RWPE2 (cell line): ENCODE measurements around the gene HSFX3.
A peak's percentile ranks its signal among the peaks of the same experiment; 100 is the strongest.

Experiments
- ATAC-seq: fragments of 200-7000 bp; cut with Tn5 transposase; 3 replicates; pipeline ENCODE4 v1.9.1; 2021; ENCODE audit warnings: low read depth
- DNase-seq: peaks from one replicate; pipeline ENCODE4 v3.0.0-alpha.2; 2020; ENCODE audit warnings: low spot score
- H3K27ac ChIP-seq: fragments of 450-650 bp; 2 replicates; pipeline ENCODE4 v1.5.1; 2017; ENCODE audit warnings: mild to moderate bottlenecking; ENCODE audit not compliant: poor library complexity, severe bottlenecking
- H3K27me3 ChIP-seq: fragments of 250-450 bp; sonication (Bioruptor Pico); 2 replicates; pipeline ENCODE4 v1.5.1; 2021; ENCODE audit warnings: mild to moderate bottlenecking, moderate library complexity; ENCODE audit not compliant: insufficient read depth, poor library complexity, severe bottlenecking
- H3K36me3 ChIP-seq: fragments of 250-450 bp; sonication (Bioruptor Pico); 2 replicates; pipeline ENCODE4 v1.5.1; 2020; ENCODE audit warnings: low read depth, mild to moderate bottlenecking, moderate library complexity
- H3K4me1 ChIP-seq: fragments of 250-450 bp; sonication (Bioruptor Pico); 2 replicates; pipeline ENCODE4 v1.5.1; 2021; ENCODE audit warnings: mild to moderate bottlenecking, moderate library complexity; ENCODE audit not compliant: insufficient read depth, poor library complexity, severe bottlenecking
- H3K4me3 ChIP-seq: fragments of 250-450 bp; sonication (Bioruptor Pico); 2 replicates; pipeline ENCODE4 v1.5.1; 2021; ENCODE audit warnings: mild to moderate bottlenecking, moderate library complexity; ENCODE audit not compliant: severe bottlenecking
- H3K9me3 ChIP-seq: fragments of 250-450 bp; sonication (Bioruptor Pico); 2 replicates; pipeline ENCODE4 v1.5.1; 2021; ENCODE audit warnings: mild to moderate bottlenecking, moderate library complexity; ENCODE audit not compliant: severe bottlenecking
- TF ChIP-seq, protein P1 (sequence below): fragments of 450-650 bp; IDR thresholded peaks from one replicate; pipeline ENCODE4 v1.5.1; 2017; ENCODE audit warnings: mild to moderate bottlenecking, moderate library complexity; ENCODE audit not compliant: poor library complexity, severe bottlenecking

The HSFX3 gene

DNA sequence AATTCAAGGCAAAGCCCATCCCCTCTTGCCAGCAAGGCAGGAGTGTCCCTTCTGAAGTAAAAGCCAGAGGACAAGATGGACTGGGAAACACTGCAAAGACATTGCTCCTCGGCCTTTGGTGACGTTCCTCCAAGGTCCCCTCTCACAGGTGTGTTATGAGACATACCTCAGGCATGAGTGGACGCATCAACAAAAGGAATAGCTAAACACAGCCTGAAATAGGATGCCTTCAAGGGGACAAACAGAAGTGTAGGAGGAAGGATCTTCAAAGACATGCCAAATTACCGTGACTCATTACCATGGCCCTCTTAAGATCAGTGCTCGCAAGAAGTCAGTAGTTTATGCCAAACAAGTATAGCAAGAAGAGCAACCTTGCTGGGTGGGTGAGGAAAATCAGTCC is 38.6 kb downstream of the HSFX3 start:
- Histone ChIP-seq H3K9me3 (no peaks in the 10 kb centered on the region), H3K4me3 (no peak overlapping the region), H3K27ac (no peak overlapping the region), H3K36me3 (no peaks in the 10 kb centered on the region), H3K27me3 (no peaks in the 10 kb centered on the region), H3K4me1 (peaks cover 16% of the 10 kb centered on the region)
- peak; percentile 69 for ATAC-seq
- TF ChIP-seq, protein P1, sequence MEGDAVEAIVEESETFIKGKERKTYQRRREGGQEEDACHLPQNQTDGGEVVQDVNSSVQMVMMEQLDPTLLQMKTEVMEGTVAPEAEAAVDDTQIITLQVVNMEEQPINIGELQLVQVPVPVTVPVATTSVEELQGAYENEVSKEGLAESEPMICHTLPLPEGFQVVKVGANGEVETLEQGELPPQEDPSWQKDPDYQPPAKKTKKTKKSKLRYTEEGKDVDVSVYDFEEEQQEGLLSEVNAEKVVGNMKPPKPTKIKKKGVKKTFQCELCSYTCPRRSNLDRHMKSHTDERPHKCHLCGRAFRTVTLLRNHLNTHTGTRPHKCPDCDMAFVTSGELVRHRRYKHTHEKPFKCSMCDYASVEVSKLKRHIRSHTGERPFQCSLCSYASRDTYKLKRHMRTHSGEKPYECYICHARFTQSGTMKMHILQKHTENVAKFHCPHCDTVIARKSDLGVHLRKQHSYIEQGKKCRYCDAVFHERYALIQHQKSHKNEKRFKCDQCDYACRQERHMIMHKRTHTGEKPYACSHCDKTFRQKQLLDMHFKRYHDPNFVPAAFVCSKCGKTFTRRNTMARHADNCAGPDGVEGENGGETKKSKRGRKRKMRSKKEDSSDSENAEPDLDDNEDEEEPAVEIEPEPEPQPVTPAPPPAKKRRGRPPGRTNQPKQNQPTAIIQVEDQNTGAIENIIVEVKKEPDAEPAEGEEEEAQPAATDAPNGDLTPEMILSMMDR = no peak
- DNase-seq = no peak

DNA sequence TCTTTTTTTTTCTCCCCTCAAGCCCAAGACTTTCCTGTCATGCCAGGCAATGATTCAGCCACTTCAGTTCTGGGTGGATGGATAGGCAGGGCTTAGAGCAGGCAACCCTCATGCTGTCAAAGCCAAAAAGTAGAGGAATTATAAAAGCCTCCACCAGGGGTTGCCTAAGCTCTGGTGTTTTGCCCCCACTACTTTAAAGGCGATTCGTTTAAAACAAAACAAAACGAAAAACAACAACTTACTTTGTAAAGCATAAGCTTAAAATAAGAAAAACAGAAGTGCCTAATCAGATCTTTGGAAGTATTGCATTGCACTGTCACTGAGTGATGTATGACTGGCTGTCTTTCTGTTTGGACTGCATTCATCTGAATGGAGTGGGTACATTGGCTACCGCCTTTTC is 39.3 kb downstream of the HSFX3 start:
- DNase-seq (no peak), ATAC-seq (no peak)
- H3K4me1 ChIP-seq = peaks cover 23% of the 10 kb centered on the region
- no peak overlapping the region for H3K4me3 ChIP-seq
- H3K27ac ChIP-seq = no peak overlapping the region
- no peaks in the 10 kb centered on the region for H3K9me3 ChIP-seq
- H3K27me3 ChIP-seq = no peaks in the 10 kb centered on the region
- TF ChIP-seq, protein P1 = no peak
- no peaks in the 10 kb centered on the region for H3K36me3 ChIP-seq

DNA sequence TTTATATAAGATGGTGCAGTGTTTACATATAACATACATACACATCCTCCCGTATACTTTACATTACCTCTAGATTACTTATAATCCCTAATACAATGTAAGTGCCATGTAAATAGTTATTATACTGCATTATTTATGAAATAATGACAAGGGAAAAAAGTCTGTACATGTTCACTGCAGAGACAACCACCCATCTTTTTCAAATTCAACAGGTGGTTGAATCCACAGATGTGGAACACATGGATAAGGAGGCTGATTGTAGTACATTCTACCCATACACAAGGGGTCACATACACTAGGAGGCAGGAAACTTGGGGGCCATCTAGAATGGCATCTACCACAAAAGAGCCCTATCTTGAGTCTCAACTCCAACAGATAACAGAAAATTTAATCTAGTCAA is 41.3 kb downstream of the HSFX3 start:
- peaks cover 28% of the 10 kb centered on the region for H3K4me1 ChIP-seq
- no peak overlapping the region for H3K27ac ChIP-seq
- no peak overlapping the region for H3K4me3 ChIP-seq
- DNase-seq (no peak), ATAC-seq (no peak)
- no peaks in the 10 kb centered on the region for H3K9me3 ChIP-seq
- no peaks in the 10 kb centered on the region for H3K27me3 ChIP-seq
- TF ChIP-seq, protein P1 = no peak
- H3K36me3 ChIP-seq = no peaks in the 10 kb centered on the region

DNA sequence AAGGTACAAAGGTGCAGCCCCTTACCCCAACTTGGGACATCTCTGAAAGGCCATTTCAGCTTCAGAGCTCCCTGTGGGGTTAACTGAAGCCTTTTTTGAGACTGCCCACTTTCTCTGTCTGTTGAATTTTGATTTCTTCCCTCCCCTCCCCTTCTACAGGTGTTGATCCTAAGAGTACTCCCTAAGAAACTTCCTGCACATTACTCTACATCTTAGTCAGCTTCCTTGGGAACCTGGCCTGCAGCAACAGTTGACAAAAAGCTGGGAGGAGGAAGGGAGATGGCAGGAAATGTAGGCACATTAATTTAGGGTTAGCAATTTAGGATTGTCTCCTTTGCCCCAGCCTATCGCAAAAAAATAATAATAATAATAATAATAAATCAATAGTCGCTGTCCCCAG is 43.4 kb downstream of the HSFX3 start:
- no peak for DNase-seq
- peak overlapping the region; percentile 29 for H3K27ac ChIP-seq
- peaks cover 25% of the 10 kb centered on the region for H3K4me1 ChIP-seq
- no peak for ATAC-seq
- no peaks in the 10 kb centered on the region for H3K9me3 ChIP-seq
- TF ChIP-seq, protein P1 = no peak
- no peaks in the 10 kb centered on the region for H3K27me3 ChIP-seq
- H3K4me3 ChIP-seq = no peak overlapping the region
- H3K36me3 ChIP-seq = no peaks in the 10 kb centered on the region

DNA sequence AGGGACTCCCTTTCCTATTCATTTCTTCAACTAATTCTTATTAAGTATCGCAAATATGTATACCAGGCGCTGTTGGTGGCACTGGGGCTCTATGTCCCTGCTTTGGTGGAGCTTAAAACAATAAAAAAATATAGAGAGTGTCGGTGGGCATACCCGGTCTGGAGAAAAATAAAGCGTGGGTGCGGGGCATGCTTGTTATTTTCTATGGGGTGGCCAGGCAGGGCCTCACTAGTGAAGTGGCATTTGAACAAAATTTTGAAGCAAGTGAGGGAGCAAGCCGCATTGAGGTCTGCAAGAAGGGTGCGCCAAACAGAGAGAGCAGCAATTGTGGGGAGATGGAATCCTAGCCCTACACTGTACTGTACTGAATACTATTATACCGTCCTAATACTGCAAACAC is 44.1 kb downstream of the HSFX3 start:
- Histone ChIP-seq H3K9me3 (no peaks in the 10 kb centered on the region), H3K4me3 (no peak overlapping the region), H3K27ac (peak overlapping the region; percentile 29), H3K27me3 (no peaks in the 10 kb centered on the region), H3K36me3 (no peaks in the 10 kb centered on the region), H3K4me1 (peaks cover 20% of the 10 kb centered on the region)
- ATAC-seq (no peak), DNase-seq (no peak)
- TF ChIP-seq, protein P1 = no peak
